GM12878 (cell line): ENCODE data around the gene ANKRD28. TPM values are rescaled to one million over a fixed set of nuclear protein-coding genes. Genes with fewer than 3 reads are reported as not detected.
A peak's percentile ranks its signal among the peaks of the same experiment; 100 is the strongest.

Source experiments
- ATAC-seq: fragments of 200-7000 bp; cut with Tn5 transposase; 3 replicates; pipeline ENCODE4 v1.9.1; 2020; ENCODE audit warnings: mild to moderate bottlenecking, moderate library complexity
- BruUV-seq: library from RNA; stranded (reverse); fragments of 400-500 nt; replicated peaks from 2 replicates; lab custom pipeline; 2021; lab: Mats Ljungman, UMichigan
- CTCF ChIA-PET: fragments of 300-600 bp; sonication (Branson Sonifier 250); formaldehyde crosslinking; extraction: SDS; loops from one replicate; lab custom pipeline; 2021; ENCODE audit warnings: inconsistent platforms; lab: Yijun Ruan, JAX
- POLR2A ChIA-PET: fragments of 350-600 bp; formaldehyde crosslinking; extraction: SDS; loops from one replicate; lab custom pipeline; 2021; ENCODE audit warnings: inconsistent platforms; lab: Charles Lee
- RAD21 ChIA-PET: fragments of 300-600 bp; sonication (Branson Sonifier 250); formaldehyde crosslinking; loops from one replicate; lab custom pipeline; 2023; ENCODE audit warnings: antibody characterized with exemption; ENCODE audit not compliant: unreplicated experiment; lab: Charles Lee
- SMC1A ChIA-PET: fragments of 300-600 bp; sonication (Branson Sonifier 250); formaldehyde crosslinking; loops from one replicate; lab custom pipeline; 2023; ENCODE audit not compliant: unreplicated experiment, uncharacterized antibody; lab: Charles Lee
- DNase-seq: peaks from one replicate; pipeline ENCODE4 v3.0.0-alpha.2; 2011; ENCODE audit warnings: low read depth, low spot score
- FAIRE-seq: peaks from 3 replicates; lab custom pipeline; 2011; peaks lifted over from hg19 to GRCh38; lab: Jason Lieb, UNC
- H2AFZ ChIP-seq: 2 replicates; pipeline ENCODE4 v1.6.0; 2011; ENCODE audit warnings: low read depth, low read length, control low read depth; ENCODE audit not compliant: control insufficient read depth
- H3K27ac ChIP-seq: 2 replicates; pipeline ENCODE4 v1.5.1; 2011; ENCODE audit warnings: control low read depth; ENCODE audit not compliant: control insufficient read depth, insufficient read depth
- H3K27me3 ChIP-seq, 2 experiments: replicated peaks in 1 of 2; 2 replicates each; pipeline versions ENCODE4 v1.6.0 to v1.6.1; 2011; ENCODE audit warnings: low read length in 1 of 2; ENCODE audit not compliant: control insufficient read depth in 2 of 2, insufficient read depth in 2 of 2
- H3K36me3 ChIP-seq, 2 experiments: 2 replicates each; pipeline ENCODE4 v1.5.1; 2011; ENCODE audit warnings: low read length in 1 of 2; ENCODE audit not compliant: control insufficient read depth in 2 of 2, insufficient read depth in 2 of 2
- H3K4me1 ChIP-seq: 2 replicates; pipeline ENCODE4 v1.6.1; 2011; ENCODE audit warnings: mild to moderate bottlenecking, low read length, moderate library complexity, mixed read lengths; ENCODE audit not compliant: control insufficient read depth, insufficient read depth
- H3K4me2 ChIP-seq: 2 replicates; pipeline ENCODE4 v1.6.0; 2011; ENCODE audit warnings: control low read depth; ENCODE audit not compliant: control insufficient read depth, insufficient read depth
- H3K4me3 ChIP-seq: fragments of 200-600 bp; sonication (generic); 2 replicates; pipeline ENCODE4 v1.5.1; 2016
- H3K79me2 ChIP-seq: 2 replicates; pipeline ENCODE4 v1.6.0; 2011; ENCODE audit warnings: low read length; ENCODE audit not compliant: control insufficient read depth, insufficient read depth
- H3K9ac ChIP-seq: 2 replicates; pipeline ENCODE4 v1.8.0; 2011; ENCODE audit warnings: low read length, control low read depth, mixed read lengths; ENCODE audit not compliant: control insufficient read depth, insufficient read depth
- H3K9me3 ChIP-seq: replicated peaks from 3 replicates; pipeline ENCODE4 v1.5.1; 2011; ENCODE audit warnings: mild to moderate bottlenecking, low read length; ENCODE audit not compliant: control insufficient read depth, insufficient read depth
- H4K20me1 ChIP-seq: 2 replicates; pipeline ENCODE4 v1.6.0; 2011; ENCODE audit not compliant: control insufficient read depth, insufficient read depth
- ATF2 ChIP-seq: IDR thresholded peaks from 2 replicates; pipeline ENCODE4 v1.6.1; 2012; ENCODE audit warnings: low read length, inconsistent platforms
- BCLAF1 ChIP-seq: fragments of 450-650 bp; IDR thresholded peaks from 2 replicates; pipeline ENCODE4 v1.6.1; 2017; ENCODE audit warnings: antibody characterized with exemption, mild to moderate bottlenecking, moderate library complexity
- CTCF ChIP-seq, 3 experiments: IDR thresholded peaks in 2 of 3; conservative IDR thresholded peaks in 1 of 3; 2 replicates each; pipeline ENCODE4 v1.5.1; 2011; ENCODE audit warnings: low read depth in 3 of 3, low read length in 3 of 3, mild to moderate bottlenecking in 3 of 3, control low read depth in 2 of 3, moderate library complexity in 2 of 3, inconsistent platforms in 1 of 3, mixed read lengths in 1 of 3; ENCODE audit not compliant: control insufficient read depth in 2 of 3, insufficient read depth in 1 of 3; ENCODE audit errors: extremely low read depth in 1 of 3
- EED ChIP-seq: sonication (generic); IDR thresholded peaks from 2 replicates; pipeline ENCODE4 v1.6.1; 2016; ENCODE audit warnings: antibody characterized with exemption, low read depth
- MEF2A ChIP-seq: IDR thresholded peaks from 2 replicates; pipeline ENCODE4 v1.6.1; 2011; ENCODE audit warnings: low read depth, mild to moderate bottlenecking, low read length, moderate library complexity; ENCODE audit not compliant: insufficient read depth
- NFYB ChIP-seq: IDR thresholded peaks from 2 replicates; pipeline ENCODE4 v1.6.1; 2011; ENCODE audit warnings: low read depth, mild to moderate bottlenecking, low read length, improper control_type of control experiment, moderate library complexity; ENCODE audit not compliant: insufficient read depth
- RBBP5 ChIP-seq: fragments of 200-600 bp; sonication (generic); conservative IDR thresholded peaks from 2 replicates; pipeline ENCODE4 v1.6.1; 2016
- SMC3 ChIP-seq: IDR thresholded peaks from 2 replicates; pipeline ENCODE4 v1.6.1; 2011; ENCODE audit warnings: low read length, improper control_type of control experiment, borderline replicate concordance
- SPI1 ChIP-seq: IDR thresholded peaks from 2 replicates; pipeline ENCODE4 v1.6.1; 2011; ENCODE audit warnings: low read depth, mild to moderate bottlenecking, low read length, moderate library complexity, borderline replicate concordance; ENCODE audit not compliant: insufficient read depth
- SREBF1 ChIP-seq: IDR thresholded peaks from 2 replicates; pipeline ENCODE4 v1.6.1; 2012; ENCODE audit warnings: mild to moderate bottlenecking, low read length
- ZNF24 ChIP-seq: fragments of 450-650 bp; IDR thresholded peaks from 2 replicates; pipeline ENCODE4 v1.6.1; 2017; ENCODE audit warnings: antibody characterized with exemption, mild to moderate bottlenecking
- WGBS: methylation state at CpG from one replicate; pipeline ENCODE4 v1.1.6; 2016; ENCODE audit warnings: low lambda C conversion rate; ENCODE audit not compliant: insufficient replicate concordance, insufficient coverage; ENCODE audit errors: missing lambda C conversion rate; 5-methylcytosine and 5-hydroxymethylcytosine counted together
- in situ Hi-C: fragments of 300-500 bp; cut with MboI; formaldehyde crosslinking; loops from 9 replicates; pipeline ENCODE4 v1.14.3; 2018; ENCODE audit warnings: mixed read lengths
- intact Hi-C: fragments of 100-400 bp; cut with micrococcal nuclease; formaldehyde crosslinking; loops from one replicate; pipeline ENCODE4 v1.14.2; 2022; ENCODE audit not compliant: unreplicated experiment
- polyA plus RNA-seq, 11 experiments: library from polyadenylated mRNA; depleted of rRNA in 4 of 11; unstranded in 6 of 11; stranded (reverse) in 5 of 11; fragments of >200 nt; fragmentation: Nextera tagmentation in 4 of 11; fragmentation: Illumina TruSeq in 1 of 11; extraction: Ambion mirVana in 4 of 11; extraction: Trizol in 1 of 11; gene quantifications; 1 replicate in 1 of 11; 2 replicates in 10 of 11; pipeline versions ENCODE4 v1.2.1 to v1.2.3, GENCODE V29; 2011 to 2016; ENCODE audit warnings: inconsistent platforms in 2 of 11, missing spikeins in 2 of 11, low read depth in 1 of 11
- total RNA-seq, 4 experiments: library from RNA; depleted of rRNA in 3 of 4; stranded (reverse); fragments of >200 nt in 3 of 4; fragmentation: Illumina TruSeq in 1 of 4; extraction: Trizol in 1 of 4; gene quantifications; 2 replicates each; pipeline versions ENCODE4 v1.2.1 to v1.2.3, GENCODE V29; 2013 to 2021

Gene ANKRD28
- total and polyA plus RNA-seq, 10 of the 15 experiments (the other 5 are each of a cell fraction or from before 2014, with no cell fraction given) = 11.2 to 105 (median 38.3) TPM

GRCh38 chr3:15745896-15746295 lies 51.9 kb downstream of the ANKRD28 start (continued):
- TF ChIP-seq ATF2 (peak; percentile 65), EED (peak; percentile 54), SPI1 (peak; percentile 82), ZNF24 (peak; percentile 72), MEF2A (0 out of 2 replicates have a peak, but pooled peaks have one; percentile 21)
- TF ChIP-seq, all 136 proteins: peak for 17; not testable (repeated sequence) for 119

- DNase-seq = no peak
- intact Hi-C loops (no loop called here), in situ Hi-C loops (no loop called here)
- SMC1A ChIA-PET = interaction anchor here (0.6 to 1.3 kb wide), 5 partner anchors 9 to 52 kb away, joined by 3 to 6 read pairs (median 4); no protein-coding TSS in a partner anchor
- no peak overlapping the region for H3K27ac ChIP-seq
- no peak overlapping the region for H3K4me3 ChIP-seq
- H3K9me3 ChIP-seq = peaks cover 14% of the 10 kb centered on the region
- 100% methylated on average over 6 of the region's 6 CpGs for WGBS
- peaks cover 0 to 4% of the 10 kb centered on the region in 2 experiments; a peak in 1 of 4 replicates for H3K36me3 ChIP-seq
- H4K20me1 ChIP-seq = no peaks in the 10 kb centered on the region
- RAD21 ChIA-PET = no interaction called here
- TF ChIP-seq CTCF (IDR thresholded peaks at IDR 0.05 in 2 of 3, conservative IDR thresholded peaks at IDR 0.05 in 1 of 3; ENCODE audit: control insufficient read depth in 2 of 3, extremely low read depth in 1 of 3, insufficient read depth in 1 of 3, low read depth in 3 of 3, low read length in 3 of 3) (no peak), BCLAF1 (no peak), SREBF1 (no peak), RBBP5 (no peak), NFYB (no peak), SMC3 (no peak)
- CTCF ChIA-PET = interaction anchor here (0.7 to 0.8 kb wide), 2 partner anchors 67 to 113 kb away, joined by 3 to 5 read pairs; no protein-coding TSS in a partner anchor
- POLR2A ChIA-PET = interaction anchor here (1.2 to 1.8 kb wide), 2 partner anchors 13 to 53 kb away, joined by 4 to 5 read pairs; no protein-coding TSS in a partner anchor
- H3K27me3 ChIP-seq = no peaks in the 10 kb centered on the region
- peaks cover 9% of the 10 kb centered on the region for H3K4me1 ChIP-seq
- no peak for ATAC-seq
- H2AFZ ChIP-seq = no peak overlapping the region
- FAIRE-seq = no peak
- no peak overlapping the region for H3K9ac ChIP-seq
- no peaks in the 10 kb centered on the region for H3K79me2 ChIP-seq
- BruUV-seq = no TSS peak
- no peak overlapping the region for H3K4me2 ChIP-seq
These were observed 53.6 kb downstream of the ANKRD28 start for GRCh38 chr3:15744176-15744575.
